Kidney tubule cell (primary cell): ENCODE measurements around the gene CCNDBP1.
"Not testable (repeated sequence)": the region's sequence is repeated elsewhere in the genome, so short reads cannot be mapped to it uniquely, and the experiment has no call there.

ENCODE experiments used
- DNase-seq: peaks from one replicate; pipeline ENCODE4 v3.0.0-alpha.2; 2018; ENCODE audit warnings: low spot score

Gene CCNDBP1

DNA sequence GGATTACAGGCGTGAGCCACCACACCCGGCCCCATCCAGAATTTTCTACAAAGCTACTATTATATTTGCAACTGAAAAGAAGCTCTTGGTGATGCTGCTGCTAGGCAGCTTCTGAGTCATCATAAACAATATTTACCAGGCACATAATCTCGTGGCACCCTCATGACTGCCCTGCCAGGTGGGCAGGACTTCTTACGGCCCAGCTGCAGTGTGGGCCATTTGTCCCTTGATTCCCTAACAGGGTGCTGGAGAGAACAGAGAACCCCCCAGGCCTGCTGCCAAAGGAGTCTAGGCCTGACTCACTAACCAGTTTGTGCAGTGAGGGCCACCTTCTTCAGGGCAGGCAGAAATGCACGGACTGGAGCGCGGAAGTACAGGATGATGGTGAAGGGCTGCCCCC is 30.8 kb downstream of the CCNDBP1 start:
- DNase-seq: peak; percentile 22

DNA sequence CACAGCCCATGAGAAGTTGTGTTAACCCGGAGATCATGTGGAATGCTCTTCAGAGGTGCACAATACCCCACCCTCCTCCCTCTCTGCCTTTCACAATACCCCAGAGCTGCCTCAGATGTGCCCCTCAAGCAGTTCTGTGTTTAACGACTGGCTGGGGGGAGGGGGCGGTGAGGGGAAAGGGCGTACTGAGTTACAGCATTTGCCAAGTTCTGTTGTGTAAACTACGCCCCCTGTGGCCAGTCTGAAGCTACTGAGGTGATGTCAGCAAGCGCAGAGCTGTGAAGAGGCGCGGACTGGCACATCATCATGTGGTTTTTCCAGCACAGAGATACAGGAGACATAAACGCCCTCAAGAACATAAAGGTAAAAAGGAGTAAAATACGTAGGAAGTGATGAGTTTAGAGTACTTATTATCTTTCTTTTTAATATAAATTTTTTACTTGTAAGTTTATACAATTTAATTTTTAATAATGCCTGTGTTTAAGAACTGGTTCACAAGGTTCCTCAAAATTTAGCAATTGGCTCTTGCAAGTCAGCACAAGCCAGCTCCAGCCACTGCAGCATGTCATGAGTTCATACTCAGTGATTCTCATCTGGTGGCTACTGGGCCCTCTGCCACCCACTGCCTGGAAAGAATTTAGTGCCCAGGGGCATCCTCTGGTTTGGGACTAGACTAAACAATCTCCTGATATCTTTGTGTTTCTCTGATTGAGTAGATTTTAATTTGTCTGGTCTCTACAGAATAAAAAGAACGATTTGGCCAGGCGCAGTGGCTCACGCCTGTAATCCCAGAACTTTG is 33.9 kb downstream of the CCNDBP1 start:
- no peak for DNase-seq

DNA sequence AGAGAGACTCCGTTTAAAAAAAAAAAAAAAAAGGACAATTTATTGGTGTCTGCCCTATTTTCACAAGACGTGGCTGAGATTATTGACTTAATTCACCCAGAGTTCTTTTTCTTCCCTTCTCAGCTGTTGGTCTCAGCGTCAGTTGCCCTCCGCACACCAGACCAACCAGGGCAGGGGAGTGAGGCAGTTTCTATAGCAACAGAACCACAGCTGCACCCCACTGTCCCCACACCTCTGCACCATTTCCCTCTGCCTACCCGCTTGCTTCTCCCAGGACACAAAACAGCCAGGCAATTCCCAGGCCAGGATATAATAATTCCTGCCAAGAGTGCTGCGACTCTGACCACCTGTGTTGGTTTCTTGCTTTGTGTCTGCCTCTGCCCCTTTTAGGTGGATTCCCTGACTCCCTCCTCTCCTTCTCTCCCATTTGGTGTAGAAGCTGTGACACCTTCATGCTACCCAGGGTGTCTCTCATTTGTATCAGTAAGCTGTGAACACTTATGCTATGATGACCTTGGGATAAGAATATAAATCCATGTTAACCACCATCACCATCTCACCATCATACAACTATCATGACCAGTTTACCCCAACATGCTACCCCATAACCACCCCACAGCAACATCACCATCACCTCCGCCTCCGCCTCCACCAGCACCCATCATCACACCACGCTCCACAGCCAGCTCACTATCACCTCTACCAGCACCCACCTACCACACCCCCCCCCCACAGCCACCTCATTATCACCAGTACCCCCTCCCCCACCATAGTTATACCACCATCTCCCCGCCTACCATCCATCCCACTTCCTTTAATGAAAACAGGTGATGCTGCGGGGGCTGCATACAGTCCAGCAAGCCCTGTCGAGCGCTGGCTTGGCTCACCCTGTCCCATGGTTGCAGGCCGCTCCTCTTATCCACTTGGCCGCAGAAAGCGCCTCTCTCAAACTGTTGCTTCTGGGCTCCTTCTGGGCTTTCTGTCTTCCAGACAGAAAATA is 35.0 kb downstream of the CCNDBP1 start:
- no peak for DNase-seq

DNA sequence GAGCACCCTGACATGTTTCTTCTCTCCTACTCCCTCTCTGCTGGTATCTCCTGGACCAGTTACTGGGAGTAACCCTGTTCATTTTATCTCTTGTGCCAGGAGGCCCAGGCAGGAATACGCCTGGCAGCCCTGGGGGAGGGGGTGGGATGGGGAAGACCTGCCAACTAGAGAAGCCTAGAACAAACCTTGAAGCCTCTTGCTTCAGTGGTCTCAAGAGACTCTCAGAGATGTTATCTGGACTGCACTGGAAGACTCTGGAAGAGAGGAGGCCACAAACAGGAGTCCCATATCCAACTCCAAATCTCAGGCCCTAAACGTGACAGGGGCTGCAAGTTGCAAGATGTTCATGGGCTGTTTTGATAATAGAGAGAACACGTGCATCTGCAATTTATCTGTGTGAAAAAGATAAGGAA is 35.8 kb downstream of the CCNDBP1 start, which contains the start of gene EPB42:
EPB42 (minus strand) TSS at position 28 of the 413 bp plus-strand sequence. CDS start 193 bp downstream, outside the sequence.
- DNase-seq: no peak

DNA sequence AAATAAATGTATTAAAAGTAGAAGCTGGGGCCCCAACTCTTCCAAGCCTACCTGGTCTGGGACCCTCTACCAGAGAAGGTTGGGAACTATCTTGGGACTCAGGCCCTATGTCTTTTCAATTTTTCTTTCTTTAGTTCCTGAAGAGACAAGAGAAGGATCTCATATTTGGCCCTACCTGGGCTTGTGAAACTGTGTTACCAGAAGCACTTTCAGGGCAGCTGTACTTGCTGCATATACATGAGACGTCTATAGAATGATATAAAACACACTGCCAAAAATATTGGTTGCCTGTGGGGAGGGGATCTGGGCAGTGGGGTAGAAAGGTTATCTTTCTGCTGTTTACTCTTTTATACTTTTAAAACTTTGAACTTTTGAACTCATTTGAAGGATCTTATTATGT is 36.2 kb downstream of the CCNDBP1 start:
- DNase-seq: no peak

DNA sequence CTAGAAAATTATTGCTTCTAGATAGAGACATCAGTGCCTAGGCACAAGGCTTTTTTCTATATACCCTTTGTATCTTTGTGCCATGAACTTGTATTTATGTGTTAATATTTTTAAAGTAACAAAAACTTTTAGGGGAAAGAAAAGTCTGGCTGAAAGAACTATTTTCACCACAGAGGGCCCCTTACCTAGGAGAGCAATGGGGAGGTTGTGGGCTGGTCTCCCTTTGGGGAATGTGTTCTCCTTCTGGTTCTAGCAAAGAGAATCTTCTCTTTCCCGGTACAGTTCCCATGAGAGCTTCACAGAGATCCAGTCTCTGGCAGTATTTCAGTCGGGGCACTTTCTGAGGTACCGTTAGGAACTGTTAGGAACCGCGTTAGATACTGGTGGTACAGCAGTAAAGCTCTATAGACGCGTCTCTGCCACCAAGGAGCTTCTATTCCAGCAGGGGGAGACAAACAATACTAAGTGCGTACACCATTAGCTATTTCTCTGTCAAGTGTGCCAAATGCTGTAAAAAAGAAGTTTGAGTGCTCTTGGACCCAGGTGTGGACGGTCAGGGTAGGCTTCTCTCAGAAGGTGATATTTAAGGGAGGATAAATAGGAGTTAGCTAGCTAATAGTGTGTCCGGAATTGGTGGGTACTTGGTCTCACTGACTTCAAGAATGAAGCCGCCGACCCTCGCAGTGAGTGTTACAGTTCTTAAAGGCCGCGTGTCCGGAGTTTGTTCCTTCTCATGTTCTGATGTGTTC is 40.2 kb downstream of the CCNDBP1 start:
- DNase-seq: peak; percentile 69

DNA sequence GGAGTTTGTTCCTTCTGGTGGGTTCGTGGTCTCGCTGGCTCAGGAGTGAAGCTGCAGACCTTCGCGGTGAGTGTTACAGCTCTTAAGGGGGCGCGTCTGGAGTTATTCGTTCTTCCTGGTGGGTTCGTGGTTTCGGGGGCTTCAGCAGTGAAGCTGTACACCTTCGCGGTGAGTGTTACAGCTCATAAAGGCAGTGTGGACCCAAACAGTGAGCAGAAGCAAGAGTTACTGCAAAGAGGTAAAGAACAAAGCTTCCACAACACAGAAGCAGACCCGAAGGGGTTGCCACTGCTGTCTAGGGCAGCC is 40.7 kb downstream of the CCNDBP1 start:
- not testable (repeated sequence) for DNase-seq

DNA sequence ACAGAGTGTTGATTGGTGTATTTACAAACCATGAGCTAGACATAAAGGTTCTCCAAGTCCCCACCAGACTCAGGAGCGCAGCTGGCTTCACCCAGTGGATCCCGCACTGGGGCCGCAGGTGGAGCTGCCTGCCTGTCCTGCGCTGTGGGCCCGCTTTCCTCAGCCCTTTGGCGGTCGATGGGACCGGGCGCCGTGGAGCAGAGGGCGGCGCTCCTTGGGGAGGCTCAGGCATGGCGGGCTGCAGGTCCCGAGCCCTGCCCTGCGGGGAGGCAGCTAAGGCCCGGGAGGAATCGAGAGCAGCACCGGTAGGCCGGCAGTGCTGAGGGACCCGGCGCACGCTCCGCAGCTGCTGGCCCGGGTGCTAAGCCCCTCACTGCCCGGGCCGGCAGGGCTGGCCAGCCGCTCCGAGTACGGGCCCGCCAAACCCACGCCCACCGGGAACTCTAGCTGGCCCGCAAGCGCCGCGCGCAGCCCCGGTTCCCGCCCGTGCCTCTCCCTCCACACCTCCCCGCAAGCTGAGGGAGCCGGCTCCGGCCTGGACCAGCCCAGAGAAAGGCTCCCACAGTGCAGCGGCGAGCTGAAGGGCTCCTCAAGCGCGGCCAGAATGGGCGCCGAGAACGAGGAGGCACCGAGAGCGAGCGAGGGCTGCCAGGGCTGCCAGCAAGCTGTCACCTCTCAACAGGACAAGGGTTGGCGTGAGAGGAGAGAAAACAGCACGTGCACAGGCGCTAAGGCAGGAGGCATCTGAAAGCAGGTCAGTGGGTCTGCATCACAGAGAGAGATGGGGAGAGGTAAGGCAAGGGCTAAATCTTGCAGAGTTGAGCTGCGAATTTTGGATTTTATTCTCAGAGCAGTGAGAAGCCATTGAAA is 41.5 kb downstream of the CCNDBP1 start:
- DNase-seq: no peak

DNA sequence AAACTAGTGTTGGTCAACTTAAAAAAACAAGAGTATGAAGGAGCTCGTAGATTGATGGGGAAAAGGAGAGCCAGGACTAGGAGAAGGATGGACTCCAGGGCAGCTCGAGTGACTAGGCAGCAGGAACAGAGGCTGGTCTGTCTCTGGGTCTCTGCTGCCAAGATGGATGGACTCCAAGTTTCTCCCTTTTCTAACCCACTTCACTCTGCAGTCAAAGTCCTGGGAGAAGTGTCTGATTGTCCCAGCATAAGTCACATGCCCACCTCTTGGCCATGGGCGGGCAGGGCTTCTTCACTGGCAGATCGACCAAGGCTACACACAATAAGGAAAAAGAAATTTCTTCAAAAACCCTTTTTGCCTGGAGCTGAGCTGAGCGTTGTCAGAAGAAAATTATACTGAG is 44.8 kb downstream of the CCNDBP1 start:
- DNase-seq: no peak

- no peak for DNase-seq
Observed at GRCh38 chr15:43230640-43231115, 45.5 kb downstream of the CCNDBP1 start.

DNA sequence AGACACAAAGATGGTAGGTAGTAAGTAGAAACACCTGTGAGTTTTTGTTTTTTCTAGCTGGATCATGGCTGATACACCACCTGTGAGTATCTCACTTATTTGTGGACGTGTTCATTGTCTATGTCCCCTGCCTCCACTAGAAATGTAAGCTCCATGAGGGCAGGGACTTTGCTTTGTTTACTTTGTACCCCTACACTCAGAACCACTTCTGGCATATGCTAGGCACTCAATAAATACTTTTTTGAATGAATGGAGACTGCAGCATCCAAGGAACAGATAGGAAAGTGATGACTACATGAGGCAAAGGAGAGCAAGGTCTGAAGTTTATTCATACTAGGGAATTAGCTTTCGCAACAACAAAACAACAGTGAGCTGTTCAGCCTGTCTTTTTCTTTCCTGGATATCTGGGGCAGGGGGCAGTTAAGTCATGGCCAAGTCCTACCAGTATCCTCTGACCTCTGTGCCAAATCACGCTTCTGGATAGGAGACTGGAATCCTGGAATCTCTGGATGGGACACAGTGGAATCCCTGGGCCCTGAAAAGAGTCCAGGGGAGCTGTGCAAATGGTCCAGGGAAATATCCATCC is 47.2 kb downstream of the CCNDBP1 start:
- no peak for DNase-seq

DNA sequence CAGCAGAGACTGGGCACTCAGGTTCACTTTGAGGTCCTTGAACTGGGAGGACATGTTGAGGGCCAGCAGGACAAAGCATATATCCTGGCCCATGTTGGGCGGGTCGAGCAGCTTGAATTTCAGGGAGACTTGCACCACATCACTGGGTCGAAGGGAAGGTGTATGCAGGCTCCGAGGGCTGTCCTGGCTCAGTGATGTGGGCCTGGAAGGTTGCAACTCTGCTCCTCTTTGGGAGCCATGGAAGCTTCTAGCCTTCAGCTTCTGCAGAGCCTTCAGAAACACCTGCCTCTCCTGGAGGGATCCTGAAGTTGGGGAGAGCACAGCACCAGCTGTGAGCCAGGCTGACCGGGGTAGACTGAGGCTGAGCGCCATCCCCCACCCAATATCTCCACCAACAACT is 50.3 kb downstream of the CCNDBP1 start:
- DNase-seq: no peak

GRCh38 chr15:43237842-43238470 is 52.8 kb downstream of the CCNDBP1 start:
- DNase-seq: no peak

DNA sequence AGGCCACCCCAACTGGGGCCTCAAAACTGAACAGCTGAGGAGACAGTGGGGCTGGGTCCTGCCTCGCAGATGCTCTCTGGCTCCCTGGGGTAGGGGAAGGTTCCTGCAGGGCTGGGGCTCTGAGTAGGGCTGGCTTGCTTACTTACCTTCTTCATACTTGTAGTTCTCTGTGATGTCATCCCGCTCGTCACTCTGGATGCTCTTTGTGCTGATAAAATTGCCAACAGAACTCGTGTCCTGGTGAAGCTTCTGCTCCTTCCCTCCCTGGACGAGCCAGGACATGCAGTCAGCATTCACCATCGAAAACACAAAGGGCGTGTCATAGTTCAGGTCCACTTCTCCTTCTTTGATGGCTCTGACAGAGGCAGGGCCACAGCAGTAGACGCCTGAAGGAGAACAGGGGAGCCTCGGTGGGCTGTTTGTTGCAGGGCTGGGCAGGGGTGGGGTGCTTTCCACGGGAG is 53.5 kb downstream of the CCNDBP1 start:
- DNase-seq: no peak

DNA sequence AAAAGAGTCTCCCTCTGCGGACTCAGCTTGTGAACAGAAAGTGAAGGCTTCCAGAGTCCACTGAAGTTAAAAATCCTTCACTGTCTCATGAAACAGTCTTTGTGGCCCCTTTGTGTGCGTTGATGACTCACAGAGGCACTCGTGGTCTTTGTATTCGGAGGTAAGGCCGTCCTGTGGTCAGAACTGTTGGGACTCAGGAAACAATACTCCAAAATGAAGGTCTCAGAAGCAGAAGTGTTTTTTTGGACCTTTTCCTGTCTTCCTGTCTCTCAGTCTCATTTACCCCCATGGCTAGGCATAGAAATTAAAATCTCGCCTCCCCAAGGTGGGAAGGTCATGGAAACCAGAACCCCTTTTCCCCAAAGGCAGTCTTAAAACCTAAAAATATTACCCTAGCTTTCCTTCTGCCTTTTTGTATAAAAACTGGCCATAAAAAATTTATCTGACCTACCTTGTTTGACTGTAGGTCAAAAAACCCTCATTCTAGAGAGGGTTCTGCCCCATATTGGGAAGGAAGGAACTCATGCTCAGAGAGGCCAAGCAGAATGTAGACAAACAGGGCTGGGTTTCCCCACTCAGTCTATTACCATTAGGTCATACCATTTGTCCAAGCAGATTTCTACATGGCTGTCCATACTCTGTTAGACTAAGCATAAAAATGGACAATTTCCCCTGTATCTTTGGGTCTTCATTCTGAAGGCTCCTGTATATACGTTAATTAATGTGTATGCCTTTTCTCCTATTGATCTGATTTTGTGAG is 54.7 kb downstream of the CCNDBP1 start:
- peak; percentile 25 for DNase-seq

GRCh38 chr15:43241100-43241499 is 55.9 kb downstream of the CCNDBP1 start:
- DNase-seq: no peak

DNA sequence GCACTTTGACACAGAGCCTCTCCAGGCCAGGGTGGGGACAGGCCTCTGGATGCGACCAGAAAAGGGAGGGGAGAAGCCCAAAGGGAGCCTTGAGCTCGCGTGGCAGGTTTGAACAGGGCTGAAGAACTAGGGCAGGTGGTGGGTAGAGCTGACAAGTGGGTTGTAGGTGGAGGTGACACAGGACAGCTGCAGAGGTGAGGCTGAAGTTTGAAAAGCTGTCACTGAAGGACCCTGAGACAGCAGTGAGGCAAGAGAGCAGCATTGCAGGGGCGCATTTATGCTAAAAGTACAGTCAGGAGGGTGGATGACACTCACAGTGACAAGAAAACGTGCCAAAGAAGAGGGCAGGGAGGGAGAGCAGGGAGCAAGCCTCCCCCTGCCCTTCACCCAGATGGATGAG is 57.4 kb downstream of the CCNDBP1 start:
- no peak for DNase-seq

- peak; percentile 39 for DNase-seq
Observed at GRCh38 chr15:43243020-43243645, 57.9 kb downstream of the CCNDBP1 start.

- peak; percentile 13 for DNase-seq
Observed at GRCh38 chr15:43244092-43244491, 58.9 kb downstream of the CCNDBP1 start.
